SH-SY5Y (cell line): ENCODE measurements around the gene RPS6KA5.

Experiments used
- GATA2 ChIP-seq: IDR thresholded peaks from 2 replicates; pipeline ENCODE4 v1.6.1; 2011; ENCODE audit warnings: mild to moderate bottlenecking, low read depth, low read length
- GATA3 ChIP-seq: IDR thresholded peaks from 2 replicates; pipeline ENCODE4 v1.6.1; 2011; ENCODE audit warnings: low read depth, mild to moderate bottlenecking, low read length, moderate library complexity

- TF ChIP-seq GATA3 (no peak), GATA2 (no peak)
These were observed 12.2 kb downstream of the RPS6KA5 start for GRCh38 chr14:91048265-91048664.
